HG03354 (cell line): Measurements from ENCODE around the gene PCDHA1.
"Not testable (repeated sequence)": the region's sequence is repeated elsewhere in the genome, so short reads cannot be mapped to it uniquely, and the experiment has no call there.

Source experiments
- ATAC-seq: cut with Tn5 transposase; IDR thresholded peaks from one replicate; pipeline ENCODE4 v1.9.1; 2021; ENCODE audit warnings: mild to moderate bottlenecking; ENCODE audit not compliant: unreplicated experiment, poor library complexity, severe bottlenecking

The PCDHA1 gene

GRCh38 chr5:140785905-140786686, at the start of gene PCDHA1:
Gene PCDHA1 (plus strand): TSS chr5:140786140.
- no peak for ATAC-seq

DNA sequence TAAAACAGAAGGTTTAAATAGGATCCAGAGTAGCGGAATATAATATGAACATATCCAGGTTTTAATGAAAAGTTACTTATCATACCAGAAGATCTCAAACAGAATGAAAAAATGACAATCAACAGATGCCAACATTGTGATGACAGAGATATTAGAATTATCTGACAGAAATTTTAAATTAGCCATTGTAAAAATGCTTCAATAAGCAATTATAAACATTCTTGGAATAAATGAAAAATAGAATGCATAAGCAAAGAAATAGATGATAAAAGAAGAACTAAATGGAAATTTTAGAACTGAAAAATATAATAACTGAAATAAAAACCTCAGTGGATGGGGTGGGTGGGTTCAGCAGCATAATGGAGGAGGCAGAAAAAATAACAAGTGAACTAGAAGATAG, 48.5 kb upstream of the PCDHA1 start:
- no peak for ATAC-seq

- no peak for ATAC-seq
Measured at GRCh38 chr5:140741967-140742366, 44.0 kb upstream of the PCDHA1 start.

DNA sequence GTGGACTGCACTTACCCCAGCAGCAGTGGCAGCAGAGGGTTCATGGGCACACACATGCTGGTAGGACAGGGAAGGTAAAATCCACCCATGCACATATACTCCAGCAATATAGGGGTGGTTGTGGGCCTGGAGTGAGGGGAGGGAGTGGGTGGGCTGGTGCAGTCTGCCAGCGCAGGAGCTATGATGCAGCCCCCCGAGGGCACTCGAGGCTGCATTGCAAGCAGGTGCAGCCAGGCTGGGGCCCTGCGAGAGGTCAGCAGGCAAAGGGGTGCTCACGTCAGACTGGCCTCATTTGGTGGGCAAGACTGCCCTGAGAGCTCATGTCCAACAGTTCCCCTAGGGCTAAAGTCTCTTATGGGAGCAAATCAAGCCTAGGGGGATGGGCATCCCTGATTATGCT, 32.4 kb upstream of the PCDHA1 start:
- ATAC-seq = no peak

GRCh38 chr5:140764177-140764973, 21.6 kb upstream of the PCDHA1 start:
- ATAC-seq = no peak

- no peak for ATAC-seq
Measured at GRCh38 chr5:140767444-140767843, 18.5 kb upstream of the PCDHA1 start.

- no peak for ATAC-seq
Measured at GRCh38 chr5:140780512-140780911, 5.4 kb upstream of the PCDHA1 start.

- ATAC-seq = not testable (repeated sequence)
Measured at GRCh38 chr5:140787422-140787821, 1.5 kb downstream of the PCDHA1 start.

DNA sequence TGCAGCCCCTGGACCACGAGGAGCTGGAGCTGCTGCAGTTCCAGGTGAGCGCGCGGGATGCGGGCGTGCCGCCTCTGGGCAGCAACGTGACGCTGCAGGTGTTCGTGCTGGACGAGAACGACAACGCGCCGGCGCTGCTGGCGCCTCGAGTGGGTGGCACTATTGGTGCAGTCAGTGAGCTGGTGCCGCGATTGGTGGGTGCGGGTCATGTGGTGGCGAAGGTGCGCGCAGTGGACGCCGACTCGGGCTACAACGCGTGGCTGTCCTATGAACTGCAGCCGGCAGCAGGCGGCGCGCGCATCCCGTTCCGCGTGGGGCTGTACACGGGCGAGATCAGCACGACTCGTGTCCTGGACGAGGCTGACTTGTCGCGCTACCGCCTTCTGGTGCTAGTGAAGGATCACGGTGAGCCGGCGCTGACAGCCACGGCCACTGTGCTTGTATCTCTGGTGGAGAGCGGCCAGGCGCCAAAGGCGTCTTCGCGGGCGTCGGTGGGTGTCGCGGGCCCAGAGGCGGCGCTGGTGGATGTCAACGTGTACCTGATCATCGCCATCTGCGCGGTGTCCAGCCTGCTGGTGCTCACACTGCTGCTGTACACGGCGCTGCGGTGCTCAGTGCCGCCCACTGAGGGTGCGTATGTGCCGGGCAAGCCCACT, 2.0 kb downstream of the PCDHA1 start:
- not testable (repeated sequence) for ATAC-seq

DNA sequence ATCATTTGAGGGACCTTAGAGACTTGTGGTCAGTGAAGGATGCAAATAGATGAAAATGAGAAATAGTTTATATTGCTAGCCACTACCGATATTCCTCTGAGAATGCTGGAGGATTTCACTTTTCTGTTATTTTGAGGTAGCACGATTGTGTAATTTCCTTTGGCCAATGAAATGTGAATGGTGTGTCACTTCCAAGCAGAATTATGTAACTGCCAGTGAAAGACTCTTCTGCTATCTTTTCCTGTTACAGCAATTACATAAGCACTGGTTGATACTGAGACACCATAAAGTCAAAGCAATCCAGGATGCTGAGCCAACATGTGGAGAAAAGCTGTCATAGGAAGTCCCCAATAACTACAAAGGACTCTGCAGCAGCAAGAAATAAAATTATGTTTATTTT, 5.1 kb downstream of the PCDHA1 start:
- no peak for ATAC-seq

- ATAC-seq = no peak
Measured at GRCh38 chr5:140794595-140795258, 8.8 kb downstream of the PCDHA1 start, which contains the start of gene PCDHA2. Gene PCDHA2 (plus strand): TSS chr5:140794852.

DNA sequence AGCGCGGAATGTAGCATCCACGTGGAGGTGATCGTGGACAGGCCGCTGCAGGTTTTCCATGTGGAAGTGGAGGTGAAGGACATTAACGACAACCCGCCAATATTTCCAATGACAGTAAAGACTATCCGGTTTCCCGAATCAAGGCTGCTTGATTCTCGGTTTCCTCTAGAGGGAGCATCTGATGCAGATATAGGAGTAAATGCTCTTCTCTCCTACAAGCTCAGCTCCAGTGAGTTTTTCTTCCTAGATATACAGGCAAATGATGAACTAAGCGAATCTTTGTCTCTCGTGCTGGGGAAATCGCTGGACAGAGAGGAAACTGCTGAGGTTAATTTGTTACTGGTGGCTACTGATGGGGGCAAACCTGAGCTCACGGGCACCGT, 9.3 kb downstream of the PCDHA1 start:
- ATAC-seq = no peak

DNA sequence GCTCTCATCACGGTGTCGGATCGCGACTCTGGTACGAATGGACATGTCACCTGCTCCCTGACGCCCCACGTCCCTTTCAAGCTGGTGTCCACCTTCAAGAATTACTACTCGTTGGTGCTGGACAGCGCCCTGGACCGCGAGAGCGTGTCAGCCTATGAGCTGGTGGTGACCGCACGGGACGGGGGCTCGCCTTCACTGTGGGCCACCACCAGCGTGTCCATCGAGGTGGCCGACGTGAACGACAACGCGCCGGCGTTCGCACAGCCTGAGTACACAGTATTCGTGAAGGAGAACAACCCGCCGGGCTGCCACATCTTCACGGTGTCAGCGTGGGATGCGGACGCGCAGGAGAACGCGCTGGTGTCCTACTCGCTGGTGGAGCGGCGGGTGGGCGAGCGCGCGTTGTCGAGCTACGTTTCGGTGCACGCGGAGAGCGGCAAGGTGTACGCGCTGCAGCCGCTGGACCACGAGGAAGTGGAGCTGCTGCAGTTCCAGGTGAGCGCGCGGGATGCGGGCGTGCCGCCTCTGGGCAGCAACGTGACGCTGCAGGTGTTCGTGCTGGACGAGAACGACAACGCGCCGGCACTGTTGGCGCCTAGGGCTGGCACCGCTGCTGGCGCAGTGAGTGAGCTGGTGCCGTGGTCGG, 10.3 kb downstream of the PCDHA1 start:
- ATAC-seq = not testable (repeated sequence)

DNA sequence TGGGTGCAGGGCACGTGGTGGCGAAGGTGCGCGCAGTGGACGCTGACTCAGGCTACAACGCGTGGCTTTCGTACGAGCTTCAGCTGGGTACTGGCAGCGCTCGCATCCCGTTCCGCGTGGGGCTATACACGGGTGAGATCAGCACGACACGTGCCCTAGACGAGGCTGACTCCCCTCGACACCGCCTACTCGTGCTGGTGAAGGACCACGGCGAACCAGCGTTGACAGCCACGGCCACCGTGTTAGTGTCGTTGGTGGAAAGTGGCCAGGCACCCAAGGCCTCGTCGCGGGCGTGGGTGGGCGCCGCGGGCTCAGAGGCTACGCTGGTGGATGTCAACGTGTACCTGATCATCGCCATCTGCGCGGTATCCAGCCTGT, 10.8 kb downstream of the PCDHA1 start:
- no peak for ATAC-seq

DNA sequence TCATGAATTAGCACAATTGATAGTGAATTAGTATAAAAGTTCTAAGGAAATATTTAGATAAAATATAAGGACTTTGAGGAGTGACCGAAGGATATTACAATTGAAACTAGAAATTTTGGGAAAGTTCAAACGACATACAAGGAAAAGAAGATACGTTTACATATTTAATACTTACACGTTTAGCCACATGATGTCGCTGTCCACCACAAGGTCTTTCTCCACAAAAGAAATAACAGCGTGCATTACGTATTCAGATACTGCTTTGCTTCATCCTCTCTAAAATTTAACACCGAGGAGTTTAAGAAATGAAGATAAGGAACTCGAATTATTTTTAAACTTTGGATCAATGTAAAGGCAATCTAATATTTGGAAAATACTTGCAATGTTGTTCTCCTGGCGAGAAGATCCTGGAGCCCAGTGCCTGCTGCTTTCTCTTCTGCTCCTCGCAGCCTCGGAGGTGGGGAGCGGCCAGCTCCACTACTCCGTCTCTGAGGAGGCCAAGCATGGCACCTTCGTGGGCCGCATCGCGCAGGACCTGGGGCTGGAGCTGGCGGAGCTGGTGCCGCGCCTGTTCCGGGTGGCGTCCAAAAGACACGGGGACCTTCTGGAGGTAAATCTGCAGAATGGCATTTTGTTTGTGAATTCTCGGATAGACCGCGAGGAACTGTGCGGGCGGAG, 15.0 kb downstream of the PCDHA1 start, which contains the start of gene PCDHA3:
Gene PCDHA3, plus strand, starts transcription at position 242 of the 678 bp plus-strand sequence.
- ATAC-seq = no peak

GRCh38 chr5:140801494-140801841, 15.5 kb downstream of the PCDHA1 start:
- no peak for ATAC-seq

DNA sequence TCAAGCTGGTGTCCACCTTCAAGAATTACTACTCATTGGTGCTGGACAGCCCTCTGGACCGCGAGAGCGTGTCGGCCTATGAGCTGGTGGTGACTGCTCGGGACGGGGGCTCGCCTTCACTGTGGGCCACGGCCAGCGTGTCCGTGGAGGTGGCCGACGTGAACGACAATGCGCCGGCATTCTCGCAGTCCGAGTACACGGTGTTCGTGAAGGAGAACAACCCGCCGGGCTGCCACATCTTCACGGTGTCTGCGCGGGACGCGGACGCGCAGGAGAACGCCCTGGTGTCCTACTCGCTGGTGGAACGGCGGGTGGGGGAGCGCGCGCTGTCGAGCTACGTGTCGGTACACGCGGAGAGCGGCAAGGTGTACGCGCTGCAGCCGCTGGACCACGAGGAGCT, 16.4 kb downstream of the PCDHA1 start:
- ATAC-seq = not testable (repeated sequence)

DNA sequence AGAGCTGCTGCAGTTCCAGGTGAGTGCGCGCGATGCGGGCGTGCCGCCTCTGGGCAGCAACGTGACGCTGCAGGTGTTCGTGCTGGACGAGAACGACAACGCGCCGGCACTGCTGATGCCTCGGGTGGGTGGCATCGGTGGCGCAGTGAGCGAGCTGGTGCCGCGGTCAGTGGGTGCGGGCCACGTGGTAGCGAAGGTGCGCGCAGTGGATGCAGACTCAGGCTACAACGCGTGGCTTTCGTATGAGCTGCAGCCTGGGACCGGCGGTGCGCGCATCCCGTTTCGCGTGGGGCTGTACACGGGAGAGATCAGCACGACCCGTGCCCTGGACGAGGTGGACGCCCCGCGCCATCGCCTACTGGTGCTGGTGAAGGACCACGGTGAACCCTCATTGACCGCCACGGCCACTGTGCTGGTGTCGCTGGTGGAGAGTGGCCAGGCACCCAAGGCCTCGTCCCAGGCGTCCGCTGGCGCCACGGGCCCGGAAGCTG, 16.9 kb downstream of the PCDHA1 start:
- no peak for ATAC-seq
